ENCODE measurements around the gene PEX14.
A peak's percentile ranks its signal among the peaks of the same experiment; 100 is the strongest.

PEX14 gene

GRCh38 chr1:10553118-10553517, 78.4 kb downstream of the PEX14 start:
- Histone ChIP-seq H3K9ac (ENCODE audit: low read depth, low read length) (no peak overlapping the region), H3K4me3 (ENCODE audit: low read depth, low read length) (no peak overlapping the region)

GRCh38 chr1:10555635-10556429, 81.1 kb downstream of the PEX14 start:
- H3K27me3 ChIP-seq (ENCODE audit: control insufficient read depth, insufficient read depth, low read length) = no peaks in the 10 kb centered on the region
- H3K27ac ChIP-seq (ENCODE audit: low read depth, low read length) = peak overlapping the region; percentile 65
- H3K4me1 ChIP-seq (ENCODE audit: control insufficient read depth, insufficient read depth, low read length) = peaks cover 21% of the 10 kb centered on the region
- no peaks in the 10 kb centered on the region for H3K36me3 ChIP-seq (ENCODE audit: control insufficient read depth, insufficient read depth, low read length)
- no peak overlapping the region for H3K4me3 ChIP-seq (ENCODE audit: low read depth, low read length)
- no peaks in the 10 kb centered on the region for H3K9me3 ChIP-seq (ENCODE audit: control insufficient read depth, insufficient read depth, low read length)
- peak overlapping the region; percentile 54 for H3K9ac ChIP-seq (ENCODE audit: low read depth, low read length)

More at GRCh38 chr1:10553118-10553517, 78.4 kb downstream of the PEX14 start:
- Histone ChIP-seq H3K4me1 (ENCODE audit: control insufficient read depth, insufficient read depth, low read length) (peaks cover 22% of the 10 kb centered on the region), H3K36me3 (ENCODE audit: control insufficient read depth, insufficient read depth, low read length) (no peaks in the 10 kb centered on the region), H3K9me3 (ENCODE audit: control insufficient read depth, insufficient read depth, low read length) (no peaks in the 10 kb centered on the region), H3K27me3 (ENCODE audit: control insufficient read depth, insufficient read depth, low read length) (no peaks in the 10 kb centered on the region), H3K27ac (ENCODE audit: low read depth, low read length) (no peak overlapping the region)

GRCh38 chr1:10556430-10557005, 81.8 kb downstream of the PEX14 start:
- Histone ChIP-seq H3K9me3 (ENCODE audit: control insufficient read depth, insufficient read depth, low read length) (no peaks in the 10 kb centered on the region), H3K36me3 (ENCODE audit: control insufficient read depth, insufficient read depth, low read length) (no peaks in the 10 kb centered on the region), H3K4me1 (ENCODE audit: control insufficient read depth, insufficient read depth, low read length) (peaks cover 22% of the 10 kb centered on the region), H3K9ac (ENCODE audit: low read depth, low read length) (peak overlapping the region; percentile 54), H3K27me3 (ENCODE audit: control insufficient read depth, insufficient read depth, low read length) (no peaks in the 10 kb centered on the region), H3K4me3 (ENCODE audit: low read depth, low read length) (no peak overlapping the region), H3K27ac (ENCODE audit: low read depth, low read length) (peak overlapping the region; percentile 65)

- Histone ChIP-seq H3K27ac (ENCODE audit: low read depth, low read length) (no peak overlapping the region), H3K36me3 (ENCODE audit: control insufficient read depth, insufficient read depth, low read length) (no peaks in the 10 kb centered on the region), H3K4me1 (ENCODE audit: control insufficient read depth, insufficient read depth, low read length) (peaks cover 26% of the 10 kb centered on the region), H3K9ac (ENCODE audit: low read depth, low read length) (no peak overlapping the region), H3K27me3 (ENCODE audit: control insufficient read depth, insufficient read depth, low read length) (no peaks in the 10 kb centered on the region), H3K4me3 (ENCODE audit: low read depth, low read length) (no peak overlapping the region), H3K9me3 (ENCODE audit: control insufficient read depth, insufficient read depth, low read length) (no peaks in the 10 kb centered on the region)
These were observed 83.0 kb downstream of the PEX14 start for GRCh38 chr1:10557714-10558113.

- Histone ChIP-seq H3K9me3 (ENCODE audit: control insufficient read depth, insufficient read depth, low read length) (no peaks in the 10 kb centered on the region), H3K4me3 (ENCODE audit: low read depth, low read length) (no peak overlapping the region), H3K9ac (ENCODE audit: low read depth, low read length) (no peak overlapping the region), H3K4me1 (ENCODE audit: control insufficient read depth, insufficient read depth, low read length) (peaks cover 26% of the 10 kb centered on the region), H3K27me3 (ENCODE audit: control insufficient read depth, insufficient read depth, low read length) (no peaks in the 10 kb centered on the region), H3K27ac (ENCODE audit: low read depth, low read length) (no peak overlapping the region), H3K36me3 (ENCODE audit: control insufficient read depth, insufficient read depth, low read length) (no peaks in the 10 kb centered on the region)
These were observed 84.6 kb downstream of the PEX14 start for GRCh38 chr1:10559386-10559785.

- no peak overlapping the region for H3K9ac ChIP-seq (ENCODE audit: low read depth, low read length)
- H3K27ac ChIP-seq (ENCODE audit: low read depth, low read length) = no peak overlapping the region
- H3K4me1 ChIP-seq (ENCODE audit: control insufficient read depth, insufficient read depth, low read length) = peaks cover 13% of the 10 kb centered on the region; the same call in 1 of the 2 replicates
- H3K9me3 ChIP-seq (ENCODE audit: control insufficient read depth, insufficient read depth, low read length) = no peaks in the 10 kb centered on the region
- H3K27me3 ChIP-seq (ENCODE audit: control insufficient read depth, insufficient read depth, low read length) = no peaks in the 10 kb centered on the region
- no peaks in the 10 kb centered on the region for H3K36me3 ChIP-seq (ENCODE audit: control insufficient read depth, insufficient read depth, low read length)
- H3K4me3 ChIP-seq (ENCODE audit: low read depth, low read length) = no peak overlapping the region
These were observed 86.7 kb downstream of the PEX14 start for GRCh38 chr1:10561497-10561896.

- no peaks in the 10 kb centered on the region for H3K36me3 ChIP-seq (ENCODE audit: control insufficient read depth, insufficient read depth, low read length)
- no peaks in the 10 kb centered on the region for H3K27me3 ChIP-seq (ENCODE audit: control insufficient read depth, insufficient read depth, low read length)
- no peaks in the 10 kb centered on the region for H3K9me3 ChIP-seq (ENCODE audit: control insufficient read depth, insufficient read depth, low read length)
- H3K27ac ChIP-seq (ENCODE audit: low read depth, low read length) = no peak overlapping the region
- H3K4me3 ChIP-seq (ENCODE audit: low read depth, low read length) = no peak overlapping the region
- peaks cover 10% of the 10 kb centered on the region; the same call in 1 of the 2 replicates for H3K4me1 ChIP-seq (ENCODE audit: control insufficient read depth, insufficient read depth, low read length)
- no peak overlapping the region for H3K9ac ChIP-seq (ENCODE audit: low read depth, low read length)
These were observed 87.2 kb downstream of the PEX14 start for GRCh38 chr1:10561955-10562354.

- no peaks in the 10 kb centered on the region for H3K36me3 ChIP-seq (ENCODE audit: control insufficient read depth, insufficient read depth, low read length)
- H3K9ac ChIP-seq (ENCODE audit: low read depth, low read length) = no peak overlapping the region
- H3K4me3 ChIP-seq (ENCODE audit: low read depth, low read length) = no peak overlapping the region
- no peak overlapping the region for H3K27ac ChIP-seq (ENCODE audit: low read depth, low read length)
- no peaks in the 10 kb centered on the region for H3K9me3 ChIP-seq (ENCODE audit: control insufficient read depth, insufficient read depth, low read length)
- H3K4me1 ChIP-seq (ENCODE audit: control insufficient read depth, insufficient read depth, low read length) = peaks cover 10% of the 10 kb centered on the region; the same call in 1 of the 2 replicates
- H3K27me3 ChIP-seq (ENCODE audit: control insufficient read depth, insufficient read depth, low read length) = no peaks in the 10 kb centered on the region
These were observed 89.3 kb downstream of the PEX14 start for GRCh38 chr1:10564063-10564462.

GRCh38 chr1:10569531-10569930, 94.8 kb downstream of the PEX14 start:
- H3K4me1 ChIP-seq (ENCODE audit: control insufficient read depth, insufficient read depth, low read length) = no peaks in the 10 kb centered on the region
- no peak overlapping the region for H3K9ac ChIP-seq (ENCODE audit: low read depth, low read length)
- no peak overlapping the region for H3K27ac ChIP-seq (ENCODE audit: low read depth, low read length)
- no peak overlapping the region for H3K4me3 ChIP-seq (ENCODE audit: low read depth, low read length)
- H3K9me3 ChIP-seq (ENCODE audit: control insufficient read depth, insufficient read depth, low read length) = no peaks in the 10 kb centered on the region
- no peaks in the 10 kb centered on the region for H3K36me3 ChIP-seq (ENCODE audit: control insufficient read depth, insufficient read depth, low read length)
- H3K27me3 ChIP-seq (ENCODE audit: control insufficient read depth, insufficient read depth, low read length) = no peaks in the 10 kb centered on the region

- Histone ChIP-seq H3K4me3 (ENCODE audit: low read depth, low read length) (no peak overlapping the region), H3K27me3 (ENCODE audit: control insufficient read depth, insufficient read depth, low read length) (no peaks in the 10 kb centered on the region), H3K27ac (ENCODE audit: low read depth, low read length) (no peak overlapping the region), H3K9me3 (ENCODE audit: control insufficient read depth, insufficient read depth, low read length) (no peaks in the 10 kb centered on the region), H3K9ac (ENCODE audit: low read depth, low read length) (no peak overlapping the region), H3K36me3 (ENCODE audit: control insufficient read depth, insufficient read depth, low read length) (no peaks in the 10 kb centered on the region), H3K4me1 (ENCODE audit: control insufficient read depth, insufficient read depth, low read length) (peaks cover 23% of the 10 kb centered on the region)
These were observed 100.9 kb downstream of the PEX14 start for GRCh38 chr1:10575616-10576015.

GRCh38 chr1:10578070-10578469, 103.3 kb downstream of the PEX14 start:
- H3K4me1 ChIP-seq (ENCODE audit: control insufficient read depth, insufficient read depth, low read length) = peaks cover 23% of the 10 kb centered on the region
- no peaks in the 10 kb centered on the region for H3K27me3 ChIP-seq (ENCODE audit: control insufficient read depth, insufficient read depth, low read length)
- H3K27ac ChIP-seq (ENCODE audit: low read depth, low read length) = no peak overlapping the region
- no peak overlapping the region for H3K9ac ChIP-seq (ENCODE audit: low read depth, low read length)
- H3K9me3 ChIP-seq (ENCODE audit: control insufficient read depth, insufficient read depth, low read length) = no peaks in the 10 kb centered on the region
- no peak overlapping the region for H3K4me3 ChIP-seq (ENCODE audit: low read depth, low read length)
- no peaks in the 10 kb centered on the region for H3K36me3 ChIP-seq (ENCODE audit: control insufficient read depth, insufficient read depth, low read length)
